ENCODE results near the gene EFHB.
"Not testable (repeated sequence)": the region's sequence is repeated elsewhere in the genome, so short reads cannot be mapped to it uniquely, and the experiment has no call there.

The EFHB gene

GRCh38 chr3:19931767-19932188, 2.2 kb downstream of the EFHB start:
- no peak for DNase-seq (ENCODE audit: low read depth)

DNA sequence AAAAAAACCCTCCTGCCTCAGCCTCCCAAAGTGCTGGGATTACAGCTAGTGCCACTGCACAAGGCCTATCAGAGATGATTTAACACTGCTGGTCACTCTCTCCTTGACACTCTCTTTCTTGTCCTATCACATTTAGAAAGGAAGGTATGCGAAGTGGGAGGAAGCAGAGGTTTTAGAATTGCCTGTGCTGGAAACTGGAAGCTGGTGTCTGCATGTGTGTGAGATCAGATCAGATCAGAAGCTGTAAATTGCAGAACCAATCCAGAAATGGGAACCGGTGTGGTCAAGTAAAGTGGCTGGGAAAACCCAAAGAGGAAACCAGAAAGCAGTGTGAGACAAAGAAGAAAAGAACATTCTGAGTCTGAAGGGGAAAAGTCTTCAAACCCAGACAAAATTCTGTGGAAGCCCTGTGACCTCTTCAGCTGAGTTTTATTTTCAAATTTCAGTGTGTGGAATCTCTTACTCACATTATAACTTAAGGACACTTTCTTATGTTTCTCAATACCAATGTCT, 2.8 kb downstream of the EFHB start:
- no peak for DNase-seq (ENCODE audit: low read depth)

DNA sequence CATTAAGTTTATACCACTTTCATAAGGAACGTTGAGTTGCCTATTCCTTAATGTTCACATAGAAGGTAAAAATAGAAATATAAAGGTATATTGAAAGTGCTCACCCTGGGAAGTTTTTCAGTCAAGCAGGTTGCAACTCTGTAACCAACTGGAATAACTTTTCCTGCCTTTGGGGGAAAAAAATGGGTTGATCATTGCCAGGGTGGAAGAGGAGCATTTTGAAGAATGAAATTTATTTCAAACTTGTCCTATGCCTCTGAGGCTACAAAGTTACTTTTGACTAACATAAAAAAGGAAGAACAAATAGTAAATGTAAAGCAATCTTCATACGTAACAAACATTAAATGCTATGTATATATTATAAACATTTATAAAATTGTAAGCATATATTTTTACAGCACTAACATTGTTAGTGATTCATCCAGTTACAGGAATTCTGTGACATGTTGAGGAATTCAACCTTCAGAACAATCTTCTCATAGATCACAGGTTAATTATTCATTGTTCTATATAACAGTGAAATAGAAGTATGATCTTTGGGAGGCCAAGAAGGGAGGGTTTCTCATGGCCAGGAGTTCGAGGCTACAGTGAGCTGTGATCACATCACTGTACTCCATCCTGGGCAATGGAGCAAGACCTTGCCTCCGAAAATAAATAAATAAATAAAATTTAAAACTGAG, 13.5 kb downstream of the EFHB start:
- no peak for DNase-seq (ENCODE audit: low read depth)

DNA sequence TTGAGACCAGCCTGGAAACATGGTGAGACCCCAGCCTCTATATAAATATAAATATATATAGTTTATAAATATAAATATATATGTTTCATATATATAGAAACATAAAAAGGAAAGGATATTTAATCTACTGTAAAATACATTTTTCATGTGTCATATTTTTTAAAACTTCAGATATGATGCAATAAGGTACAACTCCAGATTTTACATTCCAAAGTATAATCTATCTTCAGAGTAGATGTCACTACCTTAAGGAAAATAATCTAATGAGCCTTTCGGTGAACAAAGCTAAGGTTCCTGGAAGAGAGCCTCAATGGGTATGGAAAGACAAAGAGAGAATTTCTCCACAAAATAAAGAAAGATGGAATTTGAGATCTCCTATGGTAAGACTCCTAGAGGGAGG, 16.9 kb downstream of the EFHB start:
- DNase-seq (ENCODE audit: low read depth) = no peak

DNA sequence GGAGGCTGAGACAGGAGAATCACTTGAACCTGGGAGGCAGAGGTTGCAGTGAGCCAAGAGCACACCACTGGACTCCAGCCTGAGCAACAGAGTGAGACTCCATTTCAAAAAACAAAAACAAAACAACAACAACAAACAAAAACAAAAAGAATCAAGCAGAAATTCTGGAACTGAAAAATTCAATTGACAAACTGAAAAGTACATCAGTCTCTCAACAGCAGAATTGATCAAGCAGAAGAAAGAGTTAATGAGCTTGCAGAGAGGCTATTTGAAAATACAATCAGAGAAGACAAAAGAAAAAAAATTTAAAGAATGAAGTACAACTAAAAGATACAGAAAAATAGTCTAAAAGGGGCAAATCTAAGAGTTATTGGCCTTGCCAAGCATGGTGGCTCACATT, 22.6 kb downstream of the EFHB start:
- DNase-seq (ENCODE audit: low read depth) = no peak

- DNase-seq (ENCODE audit: low read depth) = no peak
These were observed 26.5 kb downstream of the EFHB start for GRCh38 chr3:19907523-19907922.

- DNase-seq (ENCODE audit: low read depth) = no peak
These were observed 30.4 kb downstream of the EFHB start for GRCh38 chr3:19903649-19904048.

DNA sequence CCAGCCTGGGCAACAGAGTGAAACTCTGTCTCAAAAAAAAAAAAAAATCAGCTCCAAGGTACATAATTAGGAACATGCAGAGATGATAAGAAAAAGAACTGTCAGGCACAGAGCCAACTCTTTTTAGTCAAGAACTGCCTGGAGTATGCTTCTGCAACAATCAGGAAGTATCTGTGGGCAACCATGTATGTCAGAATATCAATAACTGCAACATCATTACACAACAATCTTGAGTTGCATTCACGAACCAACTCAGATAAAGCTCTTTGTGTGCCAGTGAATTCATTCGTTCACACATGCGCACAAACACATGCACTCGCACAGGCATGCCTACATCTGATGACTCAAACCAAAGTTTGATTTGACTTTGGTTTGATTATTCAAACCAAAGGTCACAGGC, 32.1 kb downstream of the EFHB start:
- no peak for DNase-seq (ENCODE audit: low read depth)

- DNase-seq (ENCODE audit: low read depth) = no peak
These were observed 32.7 kb downstream of the EFHB start for GRCh38 chr3:19901337-19901736.

DNA sequence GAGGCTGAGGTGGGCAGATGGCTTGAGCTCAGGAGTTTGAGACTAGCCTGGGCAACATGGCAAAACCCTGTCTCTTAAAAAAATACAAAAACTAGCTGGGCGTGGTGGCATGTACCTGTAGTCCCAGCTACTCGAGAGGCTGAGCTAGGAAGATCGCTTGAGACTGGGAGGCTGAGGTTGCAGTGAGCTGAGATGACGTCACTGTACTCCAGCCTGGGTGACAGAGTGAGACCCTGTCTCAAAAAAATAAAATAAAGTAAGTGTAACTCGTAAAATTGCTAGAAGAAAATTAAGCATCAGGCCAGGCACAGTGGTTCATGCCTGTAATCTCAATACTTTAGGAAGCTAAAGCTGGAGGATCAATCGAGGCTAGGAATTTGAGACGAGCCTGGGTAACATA, 34.2 kb downstream of the EFHB start:
- DNase-seq (ENCODE audit: low read depth) = not testable (repeated sequence)

DNA sequence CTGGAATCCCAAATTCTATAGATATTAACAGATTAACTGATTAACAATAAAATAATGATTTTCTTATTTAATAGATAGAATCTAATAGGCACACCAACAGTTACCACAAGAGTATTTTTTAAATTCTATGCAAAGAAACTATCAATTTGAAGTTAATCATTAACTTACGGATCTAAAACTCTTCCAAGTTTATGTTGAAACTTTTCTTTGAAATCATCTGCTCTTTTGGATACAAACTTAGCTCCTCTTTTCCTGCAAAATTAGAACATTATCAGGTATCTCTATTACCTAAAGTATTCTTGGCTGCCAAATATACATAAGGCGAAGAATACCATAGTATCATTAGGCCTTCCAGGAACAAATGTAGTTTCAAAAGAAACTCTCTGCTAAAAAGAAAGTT, 34.8 kb downstream of the EFHB start:
- DNase-seq (ENCODE audit: low read depth) = no peak

GRCh38 chr3:19898721-19899120, 35.3 kb downstream of the EFHB start:
- DNase-seq (ENCODE audit: low read depth) = no peak

GRCh38 chr3:19891740-19892139, 42.3 kb downstream of the EFHB start:
- no peak for DNase-seq (ENCODE audit: low read depth)

GRCh38 chr3:19888428-19889152, 45.4 kb downstream of the EFHB start:
- no peak for DNase-seq (ENCODE audit: low read depth)

DNA sequence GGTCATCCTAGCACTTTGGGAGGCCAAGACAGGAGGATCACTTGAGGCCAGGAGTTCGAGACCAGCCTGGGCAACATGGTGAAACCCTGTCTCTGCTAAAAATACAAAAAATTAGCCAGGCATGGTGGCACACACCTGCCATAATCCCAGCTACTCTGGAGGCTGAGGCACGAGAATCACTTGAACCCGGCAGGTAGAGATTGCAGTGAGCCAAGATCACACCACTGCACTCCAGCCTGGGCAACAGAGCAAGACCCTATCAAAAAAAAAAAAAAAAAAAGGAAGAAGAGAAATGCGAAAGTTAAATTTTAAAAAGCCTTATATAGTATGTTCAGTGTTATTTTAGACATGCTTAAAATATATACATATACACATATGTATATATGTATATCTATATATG, 46.9 kb downstream of the EFHB start:
- DNase-seq (ENCODE audit: low read depth) = not testable (repeated sequence)

DNA sequence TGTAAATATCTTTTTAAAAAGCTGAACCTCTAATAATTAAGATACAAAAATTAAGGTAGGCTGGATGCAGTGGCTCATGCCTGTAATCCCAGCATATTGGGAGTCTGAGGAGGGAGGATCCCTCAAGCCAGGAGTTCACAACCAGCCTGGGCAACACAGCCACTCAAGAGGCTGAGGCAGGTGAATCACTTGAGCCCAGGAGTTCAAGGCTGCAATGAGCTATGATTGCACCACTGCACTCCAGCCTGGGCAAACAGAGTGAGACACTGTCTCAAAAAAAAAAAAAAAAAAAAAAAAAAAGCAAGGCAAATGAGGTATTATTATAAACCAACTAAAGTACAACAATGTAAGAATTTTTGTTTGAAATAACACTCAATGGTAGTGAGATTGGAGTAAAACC, 47.6 kb downstream of the EFHB start:
- no peak for DNase-seq (ENCODE audit: low read depth)

DNA sequence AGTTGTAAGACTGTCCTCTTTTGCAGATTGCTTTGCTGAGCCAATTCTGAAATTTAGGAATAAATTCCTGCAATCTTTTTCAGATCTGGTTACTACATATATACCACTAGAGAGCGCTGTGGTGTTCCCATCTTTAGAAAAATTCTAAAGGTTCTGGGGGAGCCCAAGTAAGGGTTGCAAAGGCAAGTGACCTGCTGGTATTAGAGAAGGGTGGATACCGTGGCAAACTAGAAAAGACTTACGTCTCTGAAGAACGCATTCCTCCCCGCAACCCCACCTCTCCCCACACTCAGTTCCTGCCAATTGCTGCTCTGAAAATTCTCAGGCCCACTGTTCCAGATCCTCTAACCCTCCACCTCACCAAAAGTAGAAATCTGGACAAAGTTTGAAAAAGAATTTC, 48.5 kb downstream of the EFHB start:
- no peak for DNase-seq (ENCODE audit: low read depth)

GRCh38 chr3:19881852-19882251, 52.2 kb downstream of the EFHB start:
- DNase-seq (ENCODE audit: low read depth) = no peak

DNA sequence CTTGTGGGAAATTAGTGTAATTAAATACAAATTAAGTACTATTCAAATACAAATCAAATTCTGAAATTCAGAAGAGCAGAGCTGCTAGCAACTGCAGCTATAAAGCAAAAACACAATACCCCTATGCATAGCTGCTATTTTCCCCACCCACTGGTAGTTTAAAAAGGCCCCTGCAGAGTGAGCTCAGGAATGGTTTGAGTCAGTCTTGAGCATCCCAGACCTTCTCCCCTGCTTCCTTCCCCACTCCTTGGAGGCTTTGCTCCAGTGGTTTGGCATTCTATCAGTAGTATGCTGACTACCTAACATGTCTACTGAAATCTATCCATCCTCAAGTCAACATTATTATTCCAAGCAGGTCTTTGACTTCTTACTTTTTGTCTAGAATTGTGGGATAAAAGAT, 53.0 kb downstream of the EFHB start:
- no peak for DNase-seq (ENCODE audit: low read depth)

DNA sequence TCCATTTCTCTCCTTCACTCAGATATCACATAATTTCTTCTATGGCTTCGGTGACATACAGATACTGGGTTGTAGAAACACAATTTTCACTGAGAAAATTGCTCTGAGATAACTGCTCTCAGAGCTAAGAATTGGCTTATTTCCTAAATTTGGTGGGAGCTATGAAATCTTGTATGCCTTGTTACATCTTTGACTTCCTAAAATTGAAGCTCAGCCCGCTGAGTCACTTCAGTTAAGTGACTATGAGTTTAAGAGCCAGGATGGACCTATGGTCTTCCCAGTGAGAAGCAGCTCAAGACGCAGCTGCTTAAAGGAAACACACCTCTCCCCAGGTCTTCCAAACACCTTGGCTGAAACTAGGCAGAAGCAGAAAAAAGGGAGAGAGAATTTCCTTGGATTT, 56.4 kb downstream of the EFHB start:
- no peak for DNase-seq (ENCODE audit: low read depth)

DNA sequence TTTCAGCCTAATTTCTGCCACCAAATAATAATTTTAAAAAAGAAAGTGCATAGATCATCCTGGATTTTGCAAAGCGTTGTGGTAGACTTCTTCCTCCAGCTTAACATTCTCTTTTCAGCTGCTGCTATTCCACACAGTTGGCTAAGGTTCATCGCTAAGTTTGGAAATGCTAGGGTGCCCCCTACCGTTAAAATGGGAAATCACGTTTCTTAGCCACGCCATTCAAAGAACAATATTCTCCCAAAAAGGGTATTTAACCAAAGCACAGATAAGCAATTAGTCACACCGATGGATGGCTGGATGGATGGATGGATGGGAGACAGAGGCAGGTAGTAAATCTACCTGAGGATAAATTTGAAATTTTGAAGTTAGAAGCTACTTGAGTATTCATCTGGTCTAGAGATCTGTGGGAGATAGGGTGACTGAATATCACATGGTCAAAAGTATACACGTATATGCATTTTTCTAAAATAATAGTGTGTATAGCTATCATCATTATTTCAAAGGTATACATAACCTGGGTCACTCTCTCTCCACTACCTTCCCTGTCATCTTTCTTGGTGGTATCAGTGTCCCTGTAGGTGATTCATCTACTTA, 67.2 kb downstream of the EFHB start:
- DNase-seq (ENCODE audit: low read depth) = no peak

DNA sequence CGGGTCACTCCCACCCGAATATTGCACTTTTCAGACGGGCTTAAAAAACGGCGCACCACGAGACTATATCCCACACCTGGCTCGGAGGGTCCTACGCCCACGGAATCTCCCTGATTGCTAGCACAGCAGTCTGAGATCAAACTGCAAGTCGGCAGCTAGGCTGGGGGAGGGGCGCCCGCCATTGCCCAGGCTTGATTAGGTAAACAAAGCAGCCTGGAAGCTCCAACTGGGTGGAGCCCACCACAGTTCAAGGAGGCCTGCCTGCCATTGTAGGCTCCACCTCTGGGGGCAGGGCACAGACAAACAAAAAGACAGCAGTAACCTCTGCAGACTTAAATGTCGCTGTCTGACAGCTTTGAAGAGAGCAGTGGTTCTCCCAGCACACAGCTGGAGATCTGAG, 78.7 kb downstream of the EFHB start:
- not testable (repeated sequence) for DNase-seq (ENCODE audit: low read depth)

DNA sequence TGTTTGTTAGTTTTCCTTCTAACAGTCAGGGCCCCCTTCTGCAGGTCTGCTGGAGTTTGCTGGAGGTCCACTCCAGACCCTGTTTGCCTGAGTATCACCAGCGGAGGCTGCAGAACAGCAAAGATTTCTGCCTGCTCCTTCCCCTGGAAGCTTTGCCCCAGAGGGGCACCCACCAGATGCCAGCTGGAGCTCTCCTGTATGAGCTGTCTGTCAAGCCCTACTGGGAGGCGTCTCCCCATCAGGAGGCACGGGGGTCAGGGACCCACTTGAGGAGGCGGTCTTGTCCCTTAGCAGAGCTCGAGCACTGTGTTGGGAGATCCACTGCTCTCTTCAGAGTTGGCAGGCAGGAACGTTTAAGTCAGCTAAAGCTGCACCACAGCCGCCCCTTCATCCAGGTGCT, 87.4 kb downstream of the EFHB start:
- DNase-seq (ENCODE audit: low read depth) = not testable (repeated sequence)

Data from stimulated activated CD8-positive, alpha-beta memory T cell treated with anti-CD3 and anti-CD28 coated beads, Interleukin-12 subunit alpha, Interleukin-12 subunit beta, amount 100 ng/mL, for 1 hour (primary cell).